Measurements from ENCODE around the gene ABLIM1. TPM values are rescaled to one million over a fixed set of nuclear protein-coding genes. Genes with fewer than 3 reads are reported as not detected.

ABLIM1 gene
- total RNA-seq, 2 experiments from 2014 or later, result 119 to 128 TPM

DNA sequence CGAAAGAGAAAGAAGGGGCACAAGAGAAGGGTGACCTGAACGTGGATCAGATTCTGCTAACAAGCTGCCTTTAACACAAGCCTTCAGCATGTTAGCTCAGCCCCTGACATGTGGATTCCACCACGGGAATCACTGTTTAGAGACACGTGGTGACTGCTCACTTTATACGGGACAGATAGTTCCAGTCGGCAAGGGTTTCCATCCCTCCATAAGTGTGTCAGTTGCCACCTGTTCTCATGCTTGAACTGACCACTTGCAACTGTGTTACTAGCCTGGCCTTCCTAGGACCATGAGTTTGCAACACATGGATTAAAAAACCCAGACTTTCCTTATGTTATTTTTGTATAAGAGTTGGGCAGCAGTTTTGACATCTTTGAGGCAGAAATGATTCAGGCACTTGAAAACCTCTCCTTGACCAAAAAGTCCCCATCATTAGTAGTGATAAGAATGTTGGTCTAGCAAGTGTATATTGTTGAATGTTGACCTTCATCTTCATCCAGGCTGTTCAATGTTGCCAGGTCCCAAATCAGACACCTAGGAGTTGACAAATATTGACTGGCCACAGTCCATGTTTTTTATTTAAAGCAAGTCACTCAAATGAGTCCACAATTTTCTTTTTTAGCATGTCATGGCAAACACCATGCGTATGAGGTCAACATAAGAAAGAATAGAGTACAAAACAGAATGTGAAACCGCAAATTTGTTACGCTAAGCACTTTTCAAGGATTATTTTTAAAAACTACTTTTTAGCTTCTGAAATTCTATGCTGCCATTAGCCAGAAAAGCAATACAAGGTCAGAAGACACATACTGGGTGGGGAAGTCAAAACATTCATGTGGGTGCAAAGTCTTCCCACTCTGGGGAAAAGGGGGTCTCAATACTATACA is 101.6 kb downstream of the ABLIM1 start:
- H3K27ac Mint-ChIP-seq, result no peak overlapping the region
- intact Hi-C loops (cut with micrococcal nuclease), result no loop called here
- ChIA-PET POLR2A (no interaction called here), CTCF (interaction anchor here (0.5 kb wide), 1 partner anchor 83 kb away, joined by 3 read pairs; no protein-coding TSS in a partner anchor)
- no peaks in the 10 kb centered on the region for H3K27me3 Mint-ChIP-seq
- H3K4me1 Mint-ChIP-seq (ENCODE audit: low read depth), result no peaks in the 10 kb centered on the region
- DNase-seq, result no peak
- no peak overlapping the region for H3K4me3 Mint-ChIP-seq
- peaks cover 12% of the 10 kb centered on the region for H3K9me3 Mint-ChIP-seq
- peaks cover 7% of the 10 kb centered on the region for H3K36me3 Mint-ChIP-seq

DNA sequence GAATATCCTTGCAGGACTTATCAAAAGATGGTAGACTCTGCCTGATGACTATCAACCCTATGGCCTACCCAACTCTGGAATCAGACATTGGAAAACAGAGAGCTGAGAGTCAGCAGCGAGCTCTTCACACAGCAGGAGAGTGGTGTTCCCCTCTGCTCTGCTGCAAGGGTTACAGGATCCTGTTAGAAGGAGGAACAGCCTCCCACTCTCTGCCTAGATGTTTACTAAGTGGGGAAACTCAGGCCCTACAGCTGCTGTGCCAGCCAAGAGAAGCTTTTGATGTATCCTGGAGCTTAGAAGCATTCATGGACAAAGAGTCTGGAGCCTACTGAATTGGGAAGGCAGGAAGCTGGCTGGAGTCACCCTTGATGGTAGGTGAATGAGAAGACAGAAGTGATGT is 104.6 kb downstream of the ABLIM1 start:
- POLR2A ChIA-PET, result no interaction called here
- intact Hi-C loops (cut with micrococcal nuclease), result no loop called here

DNA sequence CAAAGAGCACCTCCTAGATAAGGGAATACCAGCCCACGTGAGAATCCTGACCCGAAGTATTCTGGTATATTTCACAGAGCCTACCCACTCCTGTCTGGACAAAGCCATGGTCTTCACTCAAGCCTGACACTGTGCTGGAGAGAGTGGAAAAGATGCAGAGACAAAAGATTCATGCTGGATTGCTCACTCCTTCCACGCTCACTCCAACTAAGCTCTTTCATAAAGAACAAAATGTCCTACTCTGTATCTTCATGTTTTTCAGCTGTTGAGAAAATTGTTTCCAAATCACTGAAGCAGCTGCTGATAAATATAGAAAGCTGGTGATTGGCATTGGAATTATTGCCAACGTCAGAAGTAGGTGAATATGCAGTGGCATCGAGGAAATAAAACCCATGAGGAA is 106.0 kb downstream of the ABLIM1 start:
- intact Hi-C loops (cut with micrococcal nuclease), result no loop called here
- CTCF ChIA-PET, result interaction anchor here (0.7 to 9.5 kb wide), 11 partner anchors 11 to 412 kb away, joined by 3 to 89 read pairs (median 4); no protein-coding TSS in a partner anchor
- Mint-ChIP-seq H3K4me3 (no peak overlapping the region), H3K36me3 (no peaks in the 10 kb centered on the region), H3K27ac (no peak overlapping the region), H3K9me3 (peaks cover 2% of the 10 kb centered on the region), H3K4me1 (ENCODE audit: low read depth) (peaks cover 16% of the 10 kb centered on the region), H3K27me3 (no peaks in the 10 kb centered on the region)
- DNase-seq, result no peak
- POLR2A ChIA-PET, result no interaction called here

More for the DNA sequence above, 104.6 kb downstream of the ABLIM1 start:
- no peak for DNase-seq
- CTCF ChIA-PET, result interaction anchor here (0.8 to 9.5 kb wide), 7 partner anchors 27 to 249 kb away, joined by 3 to 89 read pairs (median 5); no protein-coding TSS in a partner anchor
- no peaks in the 10 kb centered on the region for H3K27me3 Mint-ChIP-seq
- no peak overlapping the region for H3K4me3 Mint-ChIP-seq
- H3K36me3 Mint-ChIP-seq, result peaks cover 7% of the 10 kb centered on the region
- peaks cover 12% of the 10 kb centered on the region for H3K9me3 Mint-ChIP-seq
- H3K27ac Mint-ChIP-seq, result no peak overlapping the region
- H3K4me1 Mint-ChIP-seq (ENCODE audit: low read depth), result peaks cover 6% of the 10 kb centered on the region

DNA sequence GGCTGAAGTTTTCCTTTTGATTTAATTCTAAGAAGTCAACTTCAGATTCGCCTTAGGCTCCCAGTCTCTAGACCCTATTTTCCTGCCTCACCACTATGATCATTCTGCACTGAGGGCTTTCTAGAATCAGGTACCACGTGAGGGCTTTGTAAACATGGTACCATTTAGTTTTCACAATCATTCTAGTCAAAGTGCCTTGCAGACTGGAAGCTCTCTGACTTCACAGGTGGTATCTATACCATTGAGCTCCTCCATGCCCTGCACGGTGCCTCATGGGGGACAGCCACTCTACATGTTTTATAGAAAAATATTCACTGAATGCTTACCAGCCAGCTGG is 106.5 kb downstream of the ABLIM1 start:
- Mint-ChIP-seq H3K4me3 (no peak overlapping the region), H3K27me3 (no peaks in the 10 kb centered on the region), H3K9me3 (no peaks in the 10 kb centered on the region), H3K36me3 (no peaks in the 10 kb centered on the region), H3K27ac (no peak overlapping the region), H3K4me1 (ENCODE audit: low read depth) (peaks cover 16% of the 10 kb centered on the region)
- DNase-seq, result no peak
- ChIA-PET CTCF (interaction anchor here (0.7 to 9.5 kb wide), 11 partner anchors 10 to 413 kb away, joined by 3 to 89 read pairs (median 4); no protein-coding TSS in a partner anchor), POLR2A (no interaction called here)
- intact Hi-C loops (cut with micrococcal nuclease), result no loop called here

DNA sequence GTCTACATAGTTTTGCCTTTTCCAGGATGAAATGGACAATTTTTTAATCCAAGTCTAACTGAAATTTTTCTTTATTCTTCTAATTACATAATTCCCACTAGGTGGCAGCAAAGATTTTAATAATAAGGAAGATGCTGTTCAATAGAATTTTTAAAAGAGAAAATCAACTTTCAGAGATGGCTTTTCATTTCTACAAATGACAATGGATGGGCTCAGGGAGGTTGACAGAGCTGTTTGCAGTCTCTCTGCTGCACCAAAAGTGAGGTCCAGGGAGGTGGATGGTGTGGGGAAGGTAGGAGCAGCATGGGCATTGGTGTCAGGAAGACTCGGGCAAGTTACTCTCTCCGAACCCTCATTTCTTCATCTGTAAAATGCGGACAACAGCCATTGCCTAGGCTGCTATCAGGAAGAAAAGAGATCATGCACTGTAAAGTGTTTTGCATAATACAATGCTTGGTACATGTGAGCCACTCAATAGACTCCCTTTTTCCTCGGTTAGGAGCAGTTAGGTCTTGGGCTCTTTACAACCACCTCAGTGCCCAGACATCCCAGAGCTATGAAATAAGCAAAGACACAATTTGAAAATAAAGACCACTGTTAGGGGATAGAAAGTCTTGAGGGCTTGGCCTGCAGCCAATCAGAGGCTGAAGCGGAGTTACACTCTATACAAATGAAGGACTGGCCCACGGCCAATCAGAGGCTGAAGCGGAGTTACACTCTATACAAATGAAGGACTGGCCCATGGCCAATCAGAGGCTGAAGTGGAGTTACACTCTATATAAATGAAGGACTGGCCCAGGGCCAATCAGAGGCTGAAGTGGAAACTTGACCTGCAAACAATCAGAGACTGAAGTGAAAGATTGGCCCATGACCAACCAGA is 107.1 kb downstream of the ABLIM1 start:
- peak overlapping the region; percentile 15 for H3K27ac Mint-ChIP-seq
- POLR2A ChIA-PET, result no interaction called here
- intact Hi-C loops (cut with micrococcal nuclease), result loop anchor here (1.0 kb wide), 5 partner anchors 143 to 328 kb away; no protein-coding TSS in a partner anchor

DNA sequence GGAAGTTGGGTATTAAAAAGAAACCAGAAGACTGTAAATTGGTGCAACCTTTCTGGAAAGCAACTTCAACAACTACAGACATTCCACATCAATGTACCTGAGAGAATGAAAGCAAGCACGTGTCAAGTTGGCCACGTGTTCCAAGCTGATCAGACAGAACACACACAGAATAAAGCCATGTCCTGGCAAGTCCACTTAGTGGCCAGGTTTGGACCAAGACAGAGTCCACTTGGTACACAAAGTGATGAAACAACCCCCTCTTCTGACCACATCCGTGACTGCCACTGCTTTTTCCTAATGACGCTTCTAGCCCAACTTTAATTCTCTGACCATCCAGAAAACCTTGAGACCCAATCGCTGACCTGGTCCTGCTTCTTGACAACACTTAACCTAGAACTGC is 109.4 kb downstream of the ABLIM1 start:
- peaks cover 32% of the 10 kb centered on the region for H3K4me1 Mint-ChIP-seq (ENCODE audit: low read depth)
- DNase-seq, result peak; percentile 35
- H3K36me3 Mint-ChIP-seq, result no peaks in the 10 kb centered on the region
- intact Hi-C loops (cut with micrococcal nuclease), result loop anchor here (10.0 kb wide), 1 partner anchor 694 kb away; the partner anchor contains the start of genes DCLRE1A and NHLRC2
- no peaks in the 10 kb centered on the region for H3K9me3 Mint-ChIP-seq
- H3K27me3 Mint-ChIP-seq, result no peaks in the 10 kb centered on the region
- POLR2A ChIA-PET, result interaction anchor here (0.6 kb wide), 1 partner anchor 30 kb away, joined by 5 read pairs; no protein-coding TSS in a partner anchor
- CTCF ChIA-PET, result interaction anchor here (0.6 to 9.5 kb wide), 17 partner anchors 12 to 581 kb away, joined by 3 to 89 read pairs (median 4); no protein-coding TSS in a partner anchor
- no peak overlapping the region for H3K4me3 Mint-ChIP-seq
- H3K27ac Mint-ChIP-seq, result no peak overlapping the region

More for the DNA sequence above, 107.1 kb downstream of the ABLIM1 start:
- no peaks in the 10 kb centered on the region for H3K36me3 Mint-ChIP-seq
- no peak overlapping the region for H3K4me3 Mint-ChIP-seq
- H3K27me3 Mint-ChIP-seq, result no peaks in the 10 kb centered on the region
- peaks cover 16% of the 10 kb centered on the region for H3K4me1 Mint-ChIP-seq (ENCODE audit: low read depth)
- no peaks in the 10 kb centered on the region for H3K9me3 Mint-ChIP-seq
- no peak for DNase-seq
- CTCF ChIA-PET, result interaction anchor here (0.7 to 9.5 kb wide), 11 partner anchors 10 to 247 kb away, joined by 3 to 89 read pairs (median 4); no protein-coding TSS in a partner anchor

DNA sequence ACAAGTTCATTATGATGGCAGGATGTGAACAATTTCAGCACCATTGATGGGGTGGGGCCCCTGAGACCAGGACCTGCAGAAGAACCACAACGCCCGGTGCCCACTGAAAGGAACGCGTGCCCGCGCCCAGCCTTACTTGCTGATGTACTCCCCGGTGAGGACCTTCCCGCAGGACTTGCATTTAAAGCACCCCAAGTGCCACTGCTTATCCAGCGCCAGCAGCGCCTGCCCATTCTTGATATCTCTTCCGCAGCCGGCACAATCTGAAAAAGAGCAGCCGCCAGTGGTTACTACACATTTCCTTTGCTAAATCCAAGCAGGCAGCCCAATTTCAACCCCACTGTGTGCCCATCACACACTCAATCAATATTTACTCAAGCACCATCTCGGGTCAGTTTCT is 110.6 kb downstream of the ABLIM1 start:
- intact Hi-C loops (cut with micrococcal nuclease), result loop anchor here (10.0 kb wide), 1 partner anchor 693 kb away; the partner anchor contains the start of genes DCLRE1A and NHLRC2
- POLR2A ChIA-PET, result no interaction called here
- no peak overlapping the region for H3K4me3 Mint-ChIP-seq

DNA sequence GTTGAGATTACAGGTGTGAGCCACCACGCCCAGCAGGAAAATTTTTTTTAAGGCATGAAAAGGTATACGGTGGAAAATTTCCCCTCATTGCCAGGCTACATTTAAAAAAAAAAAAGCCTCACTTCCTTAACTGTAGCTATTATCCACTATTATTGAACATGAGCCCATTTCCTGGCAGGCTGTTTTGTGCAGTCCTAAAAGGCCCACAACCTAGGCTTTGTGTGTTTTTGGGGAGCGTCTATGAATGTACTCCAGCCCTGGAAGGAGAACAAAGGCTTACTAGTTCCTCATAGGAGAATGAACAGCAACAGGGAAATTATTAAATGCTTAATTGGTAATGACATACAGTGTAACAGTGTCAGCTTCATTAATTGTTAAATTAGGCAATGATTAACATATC is 111.0 kb downstream of the ABLIM1 start:
- ChIA-PET POLR2A (no interaction called here), CTCF (interaction anchor here (0.5 to 9.5 kb wide), 4 partner anchors 20 to 274 kb away, joined by 5 to 89 read pairs (median 8); partner anchors contain the start of gene FHIP2A)
- Mint-ChIP-seq H3K36me3 (no peaks in the 10 kb centered on the region), H3K27me3 (no peaks in the 10 kb centered on the region), H3K27ac (no peak overlapping the region), H3K4me1 (ENCODE audit: low read depth) (peaks cover 49% of the 10 kb centered on the region), H3K4me3 (no peak overlapping the region), H3K9me3 (no peaks in the 10 kb centered on the region)
- no peak for DNase-seq
- intact Hi-C loops (cut with micrococcal nuclease), result loop anchor here (10.0 kb wide), 1 partner anchor 692 kb away; the partner anchor contains the start of genes DCLRE1A and NHLRC2

More for the DNA sequence above, 110.6 kb downstream of the ABLIM1 start:
- peak overlapping the region; percentile 26 for H3K27ac Mint-ChIP-seq
- H3K27me3 Mint-ChIP-seq, result no peaks in the 10 kb centered on the region
- no peaks in the 10 kb centered on the region for H3K36me3 Mint-ChIP-seq
- CTCF ChIA-PET, result interaction anchor here (1.1 to 9.5 kb wide), 8 partner anchors 8 to 582 kb away, joined by 3 to 89 read pairs (median 9); no protein-coding TSS in a partner anchor
- peaks cover 44% of the 10 kb centered on the region for H3K4me1 Mint-ChIP-seq (ENCODE audit: low read depth)
- H3K9me3 Mint-ChIP-seq, result no peaks in the 10 kb centered on the region
- DNase-seq, result no peak

DNA sequence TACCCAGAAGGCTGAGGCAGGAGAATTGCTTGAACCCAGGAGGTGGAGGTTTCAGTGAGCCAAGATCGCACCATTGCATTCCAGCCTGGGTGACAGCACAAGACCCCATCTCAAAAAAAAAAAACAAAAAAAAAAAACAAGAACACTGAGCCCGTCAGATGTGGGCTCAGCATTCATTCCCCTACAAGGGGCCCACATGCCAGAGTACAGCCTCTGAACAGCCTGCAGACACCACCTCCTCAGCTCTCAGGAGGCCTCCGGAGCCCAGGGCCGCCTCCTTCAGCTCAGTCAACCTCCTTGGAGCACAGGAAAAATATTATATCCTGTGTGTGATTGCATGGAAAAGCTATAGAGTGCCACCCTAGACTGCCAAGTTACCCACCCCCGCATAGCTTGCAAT is 112.3 kb downstream of the ABLIM1 start:
- intact Hi-C loops (cut with micrococcal nuclease), result loop anchor here (10.0 kb wide), 1 partner anchor 691 kb away; the partner anchor contains the start of genes DCLRE1A and NHLRC2
- POLR2A ChIA-PET, result no interaction called here

DNA sequence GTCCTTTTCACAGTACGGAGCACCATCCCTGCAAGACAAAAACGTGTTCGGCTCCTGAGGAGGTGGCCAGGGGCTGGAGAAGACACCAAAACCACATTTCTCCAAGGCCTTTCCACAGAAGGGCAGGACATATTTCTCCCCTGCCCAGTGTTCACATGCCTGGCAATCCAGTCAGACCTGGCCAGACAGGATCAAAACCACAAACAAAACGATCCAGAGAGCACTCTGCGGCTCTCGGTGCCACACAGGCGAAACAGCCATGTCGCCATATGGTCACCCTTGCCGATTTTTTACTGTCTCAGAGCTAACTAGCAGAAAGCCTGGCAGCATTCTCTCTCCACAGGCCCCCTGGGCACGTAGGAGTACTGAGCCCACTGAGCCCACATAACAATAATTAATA is 113.0 kb downstream of the ABLIM1 start:
- no peak overlapping the region for H3K4me3 Mint-ChIP-seq
- H3K9me3 Mint-ChIP-seq, result no peaks in the 10 kb centered on the region
- peak overlapping the region; percentile 93 for H3K27ac Mint-ChIP-seq
- POLR2A ChIA-PET, result interaction anchor here (4.9 kb wide), 1 partner anchor 19 kb away, joined by 53 read pairs; no protein-coding TSS in a partner anchor
- peaks cover 64% of the 10 kb centered on the region for H3K4me1 Mint-ChIP-seq (ENCODE audit: low read depth)
- DNase-seq, result no peak
- no peaks in the 10 kb centered on the region for H3K36me3 Mint-ChIP-seq
- intact Hi-C loops (cut with micrococcal nuclease), result loop anchor here (10.0 kb wide), 1 partner anchor 690 kb away; the partner anchor contains the start of genes DCLRE1A and NHLRC2
- CTCF ChIA-PET, result interaction anchor here (0.6 to 6.5 kb wide), 5 partner anchors 44 to 1160 kb away, joined by 3 to 74 read pairs (median 5); partner anchors contain the start of gene FHIP2A
- no peaks in the 10 kb centered on the region for H3K27me3 Mint-ChIP-seq

More for the DNA sequence above, 112.3 kb downstream of the ABLIM1 start:
- peaks cover 60% of the 10 kb centered on the region for H3K4me1 Mint-ChIP-seq (ENCODE audit: low read depth)
- CTCF ChIA-PET, result interaction anchor here (0.6 to 9.5 kb wide), 7 partner anchors 23 to 1160 kb away, joined by 3 to 89 read pairs (median 4); partner anchors contain the start of gene FHIP2A
- no peaks in the 10 kb centered on the region for H3K9me3 Mint-ChIP-seq
- no peaks in the 10 kb centered on the region for H3K27me3 Mint-ChIP-seq
- H3K36me3 Mint-ChIP-seq, result no peaks in the 10 kb centered on the region
- DNase-seq, result no peak
- H3K27ac Mint-ChIP-seq, result no peak overlapping the region
- no peak overlapping the region for H3K4me3 Mint-ChIP-seq
